K562 (cell line): ENCODE results near the gene USP20.

Experiments used
- MAZ ChIP-seq, 2 experiments: fragments of 450-650 bp in 1 of 2; sonication (generic) in 1 of 2; formaldehyde crosslinking; IDR thresholded peaks in 1 of 2; conservative IDR thresholded peaks in 1 of 2; 2 replicates each; pipeline versions ENCODE4 v1.4.0 to v1.5.0; 2020; ENCODE audit warnings: mild to moderate bottlenecking in 1 of 2, missing genetic modification reagents in 1 of 2
- MYC ChIP-seq, 2 experiments: fragments of 250-450 bp in 1 of 2; sonication (Bioruptor Pico) in 1 of 2; IDR thresholded peaks; 2 replicates each; pipeline versions ENCODE4 v1.5.1 to v1.6.1; 2012 to 2021; ENCODE audit warnings: low read depth in 2 of 2, borderline replicate concordance in 1 of 2, improper control_type of control experiment in 1 of 2, low read length in 1 of 2, mild to moderate bottlenecking in 1 of 2, moderate library complexity in 1 of 2
- PHB2 ChIP-seq: fragments of 450-650 bp; IDR thresholded peaks from 2 replicates; pipeline ENCODE4 v1.6.1; 2017; ENCODE audit warnings: low read depth
- RAD21 ChIP-seq, 2 experiments: fragments of 250-450 bp in 1 of 2; fragments of 450-650 bp in 1 of 2; sonication (Bioruptor Pico) in 1 of 2; formaldehyde crosslinking in 1 of 2; IDR thresholded peaks in 1 of 2; conservative IDR thresholded peaks in 1 of 2; 2 replicates each; pipeline versions ENCODE4 v1.4.0 to v1.8.0; 2020 to 2022; ENCODE audit warnings: mild to moderate bottlenecking in 2 of 2, moderate library complexity in 1 of 2
- SIX5 ChIP-seq, 2 experiments: IDR thresholded peaks; 2 replicates each; pipeline ENCODE4 v1.6.1; 2011; ENCODE audit warnings: low read length in 2 of 2, borderline replicate concordance in 1 of 2, low read depth in 1 of 2, mild to moderate bottlenecking in 1 of 2, moderate library complexity in 1 of 2; ENCODE audit not compliant: insufficient read depth in 1 of 2
- TCF7 ChIP-seq: sonication (generic); IDR thresholded peaks from 2 replicates; pipeline ENCODE4 v1.6.1; 2016; ENCODE audit warnings: antibody characterized with exemption, borderline replicate concordance
- ZNF282 ChIP-seq: sonication (generic); formaldehyde crosslinking; IDR thresholded peaks from 2 replicates; pipeline ENCODE4 v1.8.1; 2023; ENCODE audit warnings: missing genetic modification reagents
- ZNF584 ChIP-seq: fragments of 200-800 bp; sonication (Bioruptor generic); IDR thresholded peaks from 2 replicates; pipeline ENCODE4 v1.6.1; 2016; ENCODE audit warnings: low read depth, mild to moderate bottlenecking, missing genetic modification characterization, missing compliant biosample characterization
- TF ChIP-seq, protein P1 (sequence below), 2 experiments: fragments of 450-650 bp; formaldehyde crosslinking in 1 of 2; IDR thresholded peaks; 2 replicates each; pipeline versions ENCODE4 v1.4.0 to v1.6.1; 2014 to 2020; ENCODE audit warnings: mild to moderate bottlenecking in 2 of 2, borderline replicate concordance in 1 of 2, low read depth in 1 of 2
- TF ChIP-seq, protein P2 (sequence below), 3 experiments: IDR thresholded peaks in 2 of 3; conservative IDR thresholded peaks in 1 of 3; 2 replicates each; pipeline ENCODE4 v1.5.1; 2011 to 2012; ENCODE audit warnings: low read length in 3 of 3, mild to moderate bottlenecking in 3 of 3, control low read depth in 2 of 3, improper control_type of control experiment in 1 of 3, inconsistent platforms in 1 of 3, low read depth in 1 of 3, mixed read lengths in 1 of 3, moderate library complexity in 1 of 3; ENCODE audit not compliant: insufficient read depth in 2 of 3
- TF ChIP-seq, protein P3 (sequence below): fragments of 450-650 bp; IDR thresholded peaks from one replicate; pipeline ENCODE4 v1.6.1; 2018; ENCODE audit warnings: mild to moderate bottlenecking, moderate library complexity; ENCODE audit not compliant: partially characterized antibody
- TF ChIP-seq, protein P4 (sequence below): fragments of 450-650 bp; IDR thresholded peaks from 2 replicates; pipeline ENCODE4 v1.6.1; 2016; ENCODE audit warnings: low read depth

DNA sequence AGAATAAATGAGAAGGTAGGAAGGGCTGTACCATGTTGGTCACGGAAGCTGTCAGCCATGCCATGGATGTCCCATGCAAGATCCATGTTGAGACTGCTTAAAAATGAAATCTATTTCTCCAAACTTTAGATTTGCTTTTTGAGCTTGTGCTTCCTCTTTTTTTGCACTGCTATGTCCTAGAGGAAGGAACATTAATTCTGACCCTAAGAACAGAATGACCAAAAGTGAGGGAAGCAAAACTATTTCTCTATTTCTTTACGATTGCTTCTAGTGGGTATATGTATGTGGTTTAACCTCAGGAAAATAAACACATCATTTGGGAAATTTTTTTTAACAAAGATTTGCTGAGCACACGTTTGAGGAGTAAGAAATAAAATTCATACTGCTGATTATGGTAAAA lies 84.6 kb downstream of the USP20 start:
- TF ChIP-seq SIX5 (IDR thresholded peaks at IDR 0.05; ENCODE audit: borderline replicate concordance in 1 of 2, insufficient read depth in 1 of 2, low read depth in 1 of 2, low read length in 2 of 2): no peak
- TF ChIP-seq, protein P1, sequence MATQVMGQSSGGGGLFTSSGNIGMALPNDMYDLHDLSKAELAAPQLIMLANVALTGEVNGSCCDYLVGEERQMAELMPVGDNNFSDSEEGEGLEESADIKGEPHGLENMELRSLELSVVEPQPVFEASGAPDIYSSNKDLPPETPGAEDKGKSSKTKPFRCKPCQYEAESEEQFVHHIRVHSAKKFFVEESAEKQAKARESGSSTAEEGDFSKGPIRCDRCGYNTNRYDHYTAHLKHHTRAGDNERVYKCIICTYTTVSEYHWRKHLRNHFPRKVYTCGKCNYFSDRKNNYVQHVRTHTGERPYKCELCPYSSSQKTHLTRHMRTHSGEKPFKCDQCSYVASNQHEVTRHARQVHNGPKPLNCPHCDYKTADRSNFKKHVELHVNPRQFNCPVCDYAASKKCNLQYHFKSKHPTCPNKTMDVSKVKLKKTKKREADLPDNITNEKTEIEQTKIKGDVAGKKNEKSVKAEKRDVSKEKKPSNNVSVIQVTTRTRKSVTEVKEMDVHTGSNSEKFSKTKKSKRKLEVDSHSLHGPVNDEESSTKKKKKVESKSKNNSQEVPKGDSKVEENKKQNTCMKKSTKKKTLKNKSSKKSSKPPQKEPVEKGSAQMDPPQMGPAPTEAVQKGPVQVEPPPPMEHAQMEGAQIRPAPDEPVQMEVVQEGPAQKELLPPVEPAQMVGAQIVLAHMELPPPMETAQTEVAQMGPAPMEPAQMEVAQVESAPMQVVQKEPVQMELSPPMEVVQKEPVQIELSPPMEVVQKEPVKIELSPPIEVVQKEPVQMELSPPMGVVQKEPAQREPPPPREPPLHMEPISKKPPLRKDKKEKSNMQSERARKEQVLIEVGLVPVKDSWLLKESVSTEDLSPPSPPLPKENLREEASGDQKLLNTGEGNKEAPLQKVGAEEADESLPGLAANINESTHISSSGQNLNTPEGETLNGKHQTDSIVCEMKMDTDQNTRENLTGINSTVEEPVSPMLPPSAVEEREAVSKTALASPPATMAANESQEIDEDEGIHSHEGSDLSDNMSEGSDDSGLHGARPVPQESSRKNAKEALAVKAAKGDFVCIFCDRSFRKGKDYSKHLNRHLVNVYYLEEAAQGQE (IDR thresholded peaks at IDR 0.05; ENCODE audit: borderline replicate concordance): no peak
- TF ChIP-seq, protein P1 (CRISPR knock-in tag; IDR thresholded peaks at IDR 0.05; ENCODE audit: low read depth): no peak
- TF ChIP-seq ZNF282: no peak
- no peak for TF ChIP-seq MYC (IDR thresholded peaks at IDR 0.05; ENCODE audit: low read depth, low read length)
- no peak for TF ChIP-seq MYC (CRISPR knock-in tag; IDR thresholded peaks at IDR 0.05; ENCODE audit: borderline replicate concordance, low read depth)
- TF ChIP-seq, protein P2, sequence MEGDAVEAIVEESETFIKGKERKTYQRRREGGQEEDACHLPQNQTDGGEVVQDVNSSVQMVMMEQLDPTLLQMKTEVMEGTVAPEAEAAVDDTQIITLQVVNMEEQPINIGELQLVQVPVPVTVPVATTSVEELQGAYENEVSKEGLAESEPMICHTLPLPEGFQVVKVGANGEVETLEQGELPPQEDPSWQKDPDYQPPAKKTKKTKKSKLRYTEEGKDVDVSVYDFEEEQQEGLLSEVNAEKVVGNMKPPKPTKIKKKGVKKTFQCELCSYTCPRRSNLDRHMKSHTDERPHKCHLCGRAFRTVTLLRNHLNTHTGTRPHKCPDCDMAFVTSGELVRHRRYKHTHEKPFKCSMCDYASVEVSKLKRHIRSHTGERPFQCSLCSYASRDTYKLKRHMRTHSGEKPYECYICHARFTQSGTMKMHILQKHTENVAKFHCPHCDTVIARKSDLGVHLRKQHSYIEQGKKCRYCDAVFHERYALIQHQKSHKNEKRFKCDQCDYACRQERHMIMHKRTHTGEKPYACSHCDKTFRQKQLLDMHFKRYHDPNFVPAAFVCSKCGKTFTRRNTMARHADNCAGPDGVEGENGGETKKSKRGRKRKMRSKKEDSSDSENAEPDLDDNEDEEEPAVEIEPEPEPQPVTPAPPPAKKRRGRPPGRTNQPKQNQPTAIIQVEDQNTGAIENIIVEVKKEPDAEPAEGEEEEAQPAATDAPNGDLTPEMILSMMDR (IDR thresholded peaks at IDR 0.05 in 2 of 3, conservative IDR thresholded peaks at IDR 0.05 in 1 of 3; ENCODE audit: insufficient read depth in 2 of 3, low read depth in 1 of 3, low read length in 3 of 3): no peak
- TF ChIP-seq, protein P3, sequence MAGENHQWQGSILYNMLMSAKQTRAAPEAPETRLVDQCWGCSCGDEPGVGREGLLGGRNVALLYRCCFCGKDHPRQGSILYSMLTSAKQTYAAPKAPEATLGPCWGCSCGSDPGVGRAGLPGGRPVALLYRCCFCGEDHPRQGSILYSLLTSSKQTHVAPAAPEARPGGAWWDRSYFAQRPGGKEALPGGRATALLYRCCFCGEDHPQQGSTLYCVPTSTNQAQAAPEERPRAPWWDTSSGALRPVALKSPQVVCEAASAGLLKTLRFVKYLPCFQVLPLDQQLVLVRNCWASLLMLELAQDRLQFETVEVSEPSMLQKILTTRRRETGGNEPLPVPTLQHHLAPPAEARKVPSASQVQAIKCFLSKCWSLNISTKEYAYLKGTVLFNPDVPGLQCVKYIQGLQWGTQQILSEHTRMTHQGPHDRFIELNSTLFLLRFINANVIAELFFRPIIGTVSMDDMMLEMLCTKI: no peak
- TF ChIP-seq, protein P4, sequence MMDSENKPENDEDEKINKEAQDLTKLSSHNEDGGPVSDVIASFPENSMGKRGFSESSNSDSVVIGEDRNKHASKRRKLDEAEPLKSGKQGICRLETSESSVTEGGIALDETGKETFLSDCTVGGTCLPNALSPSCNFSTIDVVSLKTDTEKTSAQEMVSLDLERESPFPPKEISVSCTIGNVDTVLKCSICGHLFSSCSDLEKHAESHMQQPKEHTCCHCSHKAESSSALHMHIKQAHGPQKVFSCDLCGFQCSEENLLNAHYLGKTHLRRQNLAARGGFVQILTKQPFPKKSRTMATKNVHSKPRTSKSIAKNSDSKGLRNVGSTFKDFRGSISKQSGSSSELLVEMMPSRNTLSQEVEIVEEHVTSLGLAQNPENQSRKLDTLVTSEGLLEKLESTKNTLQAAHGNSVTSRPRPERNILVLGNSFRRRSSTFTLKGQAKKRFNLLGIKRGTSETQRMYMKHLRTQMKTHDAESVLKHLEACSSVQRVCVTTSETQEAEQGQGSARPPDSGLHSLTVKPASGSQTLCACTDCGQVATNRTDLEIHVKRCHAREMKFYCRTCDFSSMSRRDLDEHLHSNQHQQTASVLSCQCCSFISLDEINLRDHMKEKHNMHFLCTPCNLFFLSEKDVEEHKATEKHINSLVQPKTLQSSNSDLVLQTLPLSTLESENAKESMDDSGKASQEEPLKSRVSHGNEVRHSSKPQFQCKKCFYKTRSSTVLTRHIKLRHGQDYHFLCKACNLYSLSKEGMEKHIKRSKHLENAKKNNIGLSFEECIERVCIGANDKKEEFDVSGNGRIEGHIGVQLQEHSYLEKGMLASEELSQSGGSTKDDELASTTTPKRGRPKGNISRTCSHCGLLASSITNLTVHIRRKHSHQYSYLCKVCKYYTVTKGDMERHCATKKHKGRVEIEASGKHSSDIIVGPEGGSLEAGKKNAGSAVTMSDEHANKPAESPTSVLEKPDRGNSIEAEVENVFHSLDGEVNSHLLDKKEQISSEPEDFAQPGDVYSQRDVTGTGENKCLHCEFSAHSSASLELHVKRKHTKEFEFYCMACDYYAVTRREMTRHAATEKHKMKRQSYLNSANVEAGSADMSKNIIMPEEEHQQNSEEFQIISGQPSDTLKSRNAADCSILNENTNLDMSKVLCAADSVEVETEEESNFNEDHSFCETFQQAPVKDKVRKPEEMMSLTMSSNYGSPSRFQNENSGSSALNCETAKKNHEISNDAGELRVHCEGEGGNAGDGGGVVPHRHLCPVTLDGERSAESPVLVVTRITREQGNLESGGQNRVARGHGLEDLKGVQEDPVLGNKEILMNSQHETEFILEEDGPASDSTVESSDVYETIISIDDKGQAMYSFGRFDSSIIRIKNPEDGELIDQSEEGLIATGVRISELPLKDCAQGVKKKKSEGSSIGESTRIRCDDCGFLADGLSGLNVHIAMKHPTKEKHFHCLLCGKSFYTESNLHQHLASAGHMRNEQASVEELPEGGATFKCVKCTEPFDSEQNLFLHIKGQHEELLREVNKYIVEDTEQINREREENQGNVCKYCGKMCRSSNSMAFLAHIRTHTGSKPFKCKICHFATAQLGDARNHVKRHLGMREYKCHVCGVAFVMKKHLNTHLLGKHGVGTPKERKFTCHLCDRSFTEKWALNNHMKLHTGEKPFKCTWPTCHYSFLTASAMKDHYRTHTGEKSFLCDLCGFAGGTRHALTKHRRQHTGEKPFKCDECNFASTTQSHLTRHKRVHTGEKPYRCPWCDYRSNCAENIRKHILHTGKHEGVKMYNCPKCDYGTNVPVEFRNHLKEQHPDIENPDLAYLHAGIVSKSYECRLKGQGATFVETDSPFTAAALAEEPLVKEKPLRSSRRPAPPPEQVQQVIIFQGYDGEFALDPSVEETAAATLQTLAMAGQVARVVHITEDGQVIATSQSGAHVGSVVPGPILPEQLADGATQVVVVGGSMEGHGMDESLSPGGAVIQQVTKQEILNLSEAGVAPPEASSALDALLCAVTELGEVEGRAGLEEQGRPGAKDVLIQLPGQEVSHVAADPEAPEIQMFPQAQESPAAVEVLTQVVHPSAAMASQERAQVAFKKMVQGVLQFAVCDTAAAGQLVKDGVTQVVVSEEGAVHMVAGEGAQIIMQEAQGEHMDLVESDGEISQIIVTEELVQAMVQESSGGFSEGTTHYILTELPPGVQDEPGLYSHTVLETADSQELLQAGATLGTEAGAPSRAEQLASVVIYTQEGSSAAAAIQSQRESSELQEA: no peak
- TF ChIP-seq MAZ (CRISPR knock-in tag; conservative IDR thresholded peaks at IDR 0.05 in 1 of 2, IDR thresholded peaks at IDR 0.05 in 1 of 2): no peak
- TF ChIP-seq PHB2: no peak
- no peak for TF ChIP-seq ZNF584 (CRISPR knock-in tag)
- TF ChIP-seq TCF7: no peak
- TF ChIP-seq RAD21 (CRISPR knock-in tag; conservative IDR thresholded peaks at IDR 0.05 in 1 of 2, IDR thresholded peaks at IDR 0.05 in 1 of 2): no peak
